SU-DHL-6 (cell line): ENCODE data around the gene KIAA0319L.

Source experiments
- H2AFZ ChIP-seq: fragments of 200-600 bp; sonication (generic); 2 replicates; pipeline ENCODE4 v1.6.1; 2014; ENCODE audit warnings: low read depth, mild to moderate bottlenecking, moderate library complexity, mixed read lengths, antibody characterized with exemption, low read length; ENCODE audit not compliant: severe bottlenecking
- H3F3A ChIP-seq: fragments of 200-600 bp; shearing (Covaris generic); 2 replicates; pipeline ENCODE4 v1.6.0; 2016; ENCODE audit warnings: antibody characterized with exemption, mild to moderate bottlenecking; ENCODE audit not compliant: insufficient read depth
- H3K27ac ChIP-seq: fragments of 200-600 bp; sonication (generic); 2 replicates; pipeline ENCODE4 v1.5.1; 2016; ENCODE audit warnings: low read depth, mild to moderate bottlenecking, low read length, moderate library complexity, mixed read lengths
- H3K27me3 ChIP-seq: fragments of 200-600 bp; sonication (generic), shearing (Covaris generic); 2 replicates; pipeline ENCODE4 v1.6.0; 2014; ENCODE audit warnings: mild to moderate bottlenecking, low read length
- H3K36me3 ChIP-seq: fragments of 200-600 bp; sonication (generic); 2 replicates; pipeline ENCODE4 v1.6.1; 2014; ENCODE audit warnings: mild to moderate bottlenecking, low read length, mixed read lengths
- H3K4me2 ChIP-seq: fragments of 300-600, 200-600 bp; shearing (Covaris generic), sonication (generic); 2 replicates; pipeline ENCODE4 v1.6.0; 2014; ENCODE audit warnings: low read length, low read depth, mild to moderate bottlenecking; ENCODE audit not compliant: poor library complexity, severe bottlenecking
- H3K4me3 ChIP-seq: fragments of 200-600 bp; sonication (generic); 2 replicates; pipeline ENCODE4 v1.5.1; 2014; ENCODE audit warnings: antibody characterized with exemption, low read length, mild to moderate bottlenecking, mixed read lengths; ENCODE audit not compliant: insufficient read depth, poor library complexity, severe bottlenecking
- H3K79me2 ChIP-seq: fragments of 200-600 bp; sonication (generic); 2 replicates; pipeline ENCODE4 v1.6.1; 2014; ENCODE audit warnings: mild to moderate bottlenecking, low read length, moderate library complexity; ENCODE audit not compliant: insufficient read depth
- H3K9ac ChIP-seq: fragments of 200-600 bp; sonication (generic); 2 replicates; pipeline ENCODE4 v1.7.0; 2014; ENCODE audit warnings: mild to moderate bottlenecking, low read length
- H3K9me2 ChIP-seq: fragments of 200-600 bp; sonication (generic); replicated peaks from 2 replicates; pipeline ENCODE4 v1.6.1; 2014; ENCODE audit warnings: low read length; ENCODE audit not compliant: insufficient read depth
- H3K9me3 ChIP-seq: fragments of 200-600 bp; sonication (generic); 2 replicates; pipeline ENCODE4 v1.6.1; 2014; ENCODE audit warnings: low read length, mixed read lengths; ENCODE audit not compliant: insufficient read depth
- H4K20me1 ChIP-seq: fragments of 200-600 bp; sonication (generic); 2 replicates; pipeline ENCODE4 v1.6.1; 2014; ENCODE audit warnings: low read depth, mild to moderate bottlenecking, antibody characterized with exemption, low read length, moderate library complexity, mixed read lengths
- EZH2phosphoT487 ChIP-seq: fragments of 200-600 bp; sonication (generic), shearing (Covaris generic); conservative IDR thresholded peaks from 2 replicates; pipeline ENCODE4 v1.6.1; 2018; ENCODE audit warnings: mild to moderate bottlenecking, antibody characterized with exemption, low read length, moderate library complexity, mixed read lengths
- TF ChIP-seq, protein P1 (sequence below): fragments of 200-600 bp; sonication (generic); IDR thresholded peaks from one replicate; pipeline ENCODE4 v1.5.1; 2017; ENCODE audit warnings: antibody characterized with exemption, mild to moderate bottlenecking, low read length, moderate library complexity; ENCODE audit not compliant: insufficient read depth, poor library complexity, severe bottlenecking

The KIAA0319L gene

DNA sequence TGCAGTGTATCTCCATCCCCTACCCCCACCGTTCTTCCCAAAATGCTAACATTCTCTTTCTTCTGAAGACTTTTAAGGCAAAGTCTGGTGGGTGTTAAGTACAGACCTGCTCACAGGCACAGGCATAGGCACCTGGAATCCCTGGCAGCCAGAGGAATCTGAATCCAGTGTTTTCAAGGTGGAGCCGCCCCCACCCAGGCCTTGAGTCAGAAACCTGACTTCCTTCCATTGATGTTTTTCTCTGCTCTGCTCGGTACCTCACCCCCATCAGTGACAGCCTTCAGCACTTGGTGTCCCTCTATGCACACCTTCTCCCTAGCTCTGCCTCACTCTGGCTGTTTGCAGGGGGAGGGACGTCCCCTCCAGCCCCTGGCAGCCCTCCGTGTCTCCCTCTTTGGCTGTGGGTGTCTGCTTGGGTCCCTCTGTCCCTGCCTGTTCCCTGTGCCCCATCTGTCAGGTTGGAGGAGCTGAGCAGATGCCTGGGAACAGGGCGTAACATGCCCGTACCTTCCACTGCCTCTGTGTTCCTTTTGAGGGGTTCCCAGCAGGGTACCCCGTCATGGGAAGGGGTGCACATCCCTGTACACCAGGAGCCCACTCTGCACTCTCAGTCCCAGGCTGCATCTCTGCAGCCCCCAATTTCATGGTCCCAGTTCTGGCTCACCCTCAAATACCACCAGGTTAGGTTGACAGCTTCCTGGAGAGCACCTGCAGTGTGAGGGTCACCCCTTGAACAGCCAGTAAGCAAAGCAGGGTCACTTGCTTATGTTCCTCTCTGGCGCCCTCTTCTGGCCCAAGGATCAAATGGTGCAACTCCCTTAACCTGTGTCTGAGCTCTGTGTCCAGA is 7.1 kb upstream of the KIAA0319L start:
- no peaks in the 10 kb centered on the region for H3K79me2 ChIP-seq
- no peak overlapping the region for H2AFZ ChIP-seq
- no peak overlapping the region for H3K4me3 ChIP-seq
- no peaks in the 10 kb centered on the region for H3K36me3 ChIP-seq
- H3K27ac ChIP-seq: no peak overlapping the region
- H3F3A ChIP-seq: no peaks in the 10 kb centered on the region
- no peaks in the 10 kb centered on the region for H3K9me3 ChIP-seq
- no peaks in the 10 kb centered on the region for H4K20me1 ChIP-seq
- H3K4me2 ChIP-seq: no peak overlapping the region
- TF ChIP-seq, protein P1, sequence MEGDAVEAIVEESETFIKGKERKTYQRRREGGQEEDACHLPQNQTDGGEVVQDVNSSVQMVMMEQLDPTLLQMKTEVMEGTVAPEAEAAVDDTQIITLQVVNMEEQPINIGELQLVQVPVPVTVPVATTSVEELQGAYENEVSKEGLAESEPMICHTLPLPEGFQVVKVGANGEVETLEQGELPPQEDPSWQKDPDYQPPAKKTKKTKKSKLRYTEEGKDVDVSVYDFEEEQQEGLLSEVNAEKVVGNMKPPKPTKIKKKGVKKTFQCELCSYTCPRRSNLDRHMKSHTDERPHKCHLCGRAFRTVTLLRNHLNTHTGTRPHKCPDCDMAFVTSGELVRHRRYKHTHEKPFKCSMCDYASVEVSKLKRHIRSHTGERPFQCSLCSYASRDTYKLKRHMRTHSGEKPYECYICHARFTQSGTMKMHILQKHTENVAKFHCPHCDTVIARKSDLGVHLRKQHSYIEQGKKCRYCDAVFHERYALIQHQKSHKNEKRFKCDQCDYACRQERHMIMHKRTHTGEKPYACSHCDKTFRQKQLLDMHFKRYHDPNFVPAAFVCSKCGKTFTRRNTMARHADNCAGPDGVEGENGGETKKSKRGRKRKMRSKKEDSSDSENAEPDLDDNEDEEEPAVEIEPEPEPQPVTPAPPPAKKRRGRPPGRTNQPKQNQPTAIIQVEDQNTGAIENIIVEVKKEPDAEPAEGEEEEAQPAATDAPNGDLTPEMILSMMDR: peak; percentile 90
- no peak for TF ChIP-seq EZH2phosphoT487
- H3K9me2 ChIP-seq: no peaks in the 10 kb centered on the region
- no peaks in the 10 kb centered on the region for H3K27me3 ChIP-seq
- no peak overlapping the region for H3K9ac ChIP-seq

GRCh38 chr1:35563166-35563565 is 6.0 kb upstream of the KIAA0319L start:
- H3K4me3 ChIP-seq: no peak overlapping the region
- H3K9ac ChIP-seq: no peak overlapping the region
- H3K4me2 ChIP-seq: no peak overlapping the region
- no peaks in the 10 kb centered on the region for H3K9me2 ChIP-seq
- TF ChIP-seq EZH2phosphoT487: no peak
- TF ChIP-seq, protein P1: no peak
- H3F3A ChIP-seq: 0 out of 2 replicates have a peak, but pooled peaks cover 5% of the 10 kb centered on the region
- H2AFZ ChIP-seq: no peak overlapping the region
- H3K27me3 ChIP-seq: no peaks in the 10 kb centered on the region
- no peaks in the 10 kb centered on the region for H4K20me1 ChIP-seq
- H3K36me3 ChIP-seq: no peaks in the 10 kb centered on the region
- H3K27ac ChIP-seq: no peak overlapping the region
- H3K79me2 ChIP-seq: 0 out of 2 replicates have a peak, but pooled peaks cover 5% of the 10 kb centered on the region
- H3K9me3 ChIP-seq: no peaks in the 10 kb centered on the region

DNA sequence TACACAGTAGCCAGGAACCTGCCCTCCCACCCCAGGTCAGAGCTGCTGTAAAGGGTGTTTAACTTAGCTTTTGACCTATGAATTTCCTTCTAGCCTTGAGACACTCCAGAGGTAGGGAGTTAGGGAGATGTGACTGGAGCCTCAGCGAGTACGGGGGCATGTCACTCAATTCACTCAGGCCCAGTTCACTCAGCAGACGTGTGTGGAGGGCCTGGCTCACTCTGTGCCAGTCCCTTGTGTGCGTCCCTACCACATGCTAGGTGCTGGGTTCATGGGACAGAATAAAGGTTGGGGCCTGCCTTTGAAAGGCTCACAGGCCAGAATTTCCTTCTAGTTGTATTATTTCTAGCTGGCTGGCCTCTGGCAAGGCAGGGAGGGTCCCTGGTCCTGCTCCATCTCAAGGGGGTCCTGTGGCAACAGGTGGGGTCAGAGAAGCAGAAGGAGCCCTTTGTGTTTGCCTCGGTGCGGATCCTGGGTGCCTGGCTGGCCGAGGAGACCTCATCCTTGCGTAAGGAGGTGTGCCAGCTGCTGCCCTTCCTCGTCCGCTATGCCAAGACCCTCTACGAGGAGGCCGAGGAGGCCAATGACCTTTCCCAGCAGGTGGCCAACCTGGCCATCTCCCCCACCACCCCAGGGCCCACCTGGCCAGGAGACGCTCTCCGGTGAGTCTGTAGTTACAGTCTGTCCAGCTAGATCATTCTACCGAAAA is 4.9 kb upstream of the KIAA0319L start:
- 0 out of 2 replicates have a peak, but pooled peaks cover 10% of the 10 kb centered on the region for H3F3A ChIP-seq

More for the DNA sequence above, 4.9 kb upstream of the KIAA0319L start:
- Histone ChIP-seq H3K4me3 (no peak overlapping the region), H2AFZ (no peak overlapping the region), H3K27ac (no peak overlapping the region), H3K4me2 (no peak overlapping the region), H4K20me1 (no peaks in the 10 kb centered on the region), H3K27me3 (no peaks in the 10 kb centered on the region), H3K9me3 (no peaks in the 10 kb centered on the region), H3K9me2 (no peaks in the 10 kb centered on the region), H3K9ac (no peak overlapping the region), H3K79me2 (0 out of 2 replicates have a peak, but pooled peaks cover 9% of the 10 kb centered on the region), H3K36me3 (no peaks in the 10 kb centered on the region)
- no peak for TF ChIP-seq EZH2phosphoT487
- TF ChIP-seq, protein P1: no peak
